ES-I3 (cell line): ENCODE measurements around the gene PTPMT1.
"Not testable (repeated sequence)": the region's sequence is repeated elsewhere in the genome, so short reads cannot be mapped to it uniquely, and the experiment has no call there.

Experiments used
- H3K36me3 ChIP-seq: 2 replicates; pipeline ENCODE4 v1.6.1; 2013; ENCODE audit warnings: mild to moderate bottlenecking, low read length, control low read depth, moderate library complexity; ENCODE audit not compliant: insufficient read depth
- H3K4me1 ChIP-seq: 2 replicates; pipeline ENCODE4 v1.6.1; 2013; ENCODE audit warnings: mild to moderate bottlenecking, control low read depth, low read length; ENCODE audit not compliant: insufficient read depth
- H3K9ac ChIP-seq: 2 replicates; pipeline ENCODE4 v1.6.1; 2013; ENCODE audit warnings: low read depth, mild to moderate bottlenecking, low read length, moderate library complexity
- H3K9me3 ChIP-seq: 2 replicates; pipeline ENCODE4 v1.6.1; 2013; ENCODE audit warnings: mild to moderate bottlenecking, low read length, moderate library complexity; ENCODE audit not compliant: control insufficient read depth, insufficient read depth

PTPMT1 gene

DNA sequence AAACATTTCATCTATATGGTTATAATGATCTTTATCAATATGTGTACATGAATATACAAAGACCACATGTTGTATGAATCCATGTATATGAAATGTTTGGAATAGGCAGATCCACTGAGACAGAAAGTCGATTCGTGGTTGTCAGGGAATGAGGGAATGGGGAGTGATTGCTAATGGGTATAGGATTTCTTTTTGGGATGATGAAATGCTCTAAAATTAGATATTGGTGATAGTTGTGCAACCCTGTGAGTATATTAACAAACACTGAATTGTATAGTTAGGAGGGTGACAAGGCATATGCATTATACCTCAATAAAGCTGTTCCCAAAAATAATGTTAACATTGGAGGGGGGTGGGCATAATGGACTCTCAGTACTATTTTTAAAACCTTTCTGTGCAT, 5.0 kb upstream of the PTPMT1 start:
- Histone ChIP-seq H3K9ac (no peak overlapping the region), H3K36me3 (no peaks in the 10 kb centered on the region), H3K4me1 (no peaks in the 10 kb centered on the region), H3K9me3 (no peaks in the 10 kb centered on the region)

DNA sequence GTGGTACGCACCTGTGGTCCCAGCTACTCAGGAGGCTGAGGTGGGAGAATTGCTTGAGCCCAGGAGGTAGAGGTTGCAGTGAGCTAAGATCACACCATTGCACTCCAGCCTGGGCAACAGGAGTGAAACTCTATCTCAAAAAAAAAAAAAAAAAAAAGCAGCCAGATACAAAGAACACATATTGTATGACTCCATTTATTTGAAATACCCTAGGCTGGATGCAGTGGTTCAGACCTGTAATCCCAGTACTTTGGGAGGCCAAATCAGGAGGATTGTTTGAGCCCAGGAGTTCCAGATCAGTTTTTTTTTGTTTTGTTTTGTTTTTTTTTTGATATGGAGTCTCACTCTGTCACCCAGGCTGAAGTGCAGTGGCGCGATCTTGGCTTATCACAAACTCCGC, 3.0 kb upstream of the PTPMT1 start:
- H3K4me1 ChIP-seq, H3K9ac ChIP-seq, H3K36me3 ChIP-seq, H3K9me3 ChIP-seq: not testable (repeated sequence)

DNA sequence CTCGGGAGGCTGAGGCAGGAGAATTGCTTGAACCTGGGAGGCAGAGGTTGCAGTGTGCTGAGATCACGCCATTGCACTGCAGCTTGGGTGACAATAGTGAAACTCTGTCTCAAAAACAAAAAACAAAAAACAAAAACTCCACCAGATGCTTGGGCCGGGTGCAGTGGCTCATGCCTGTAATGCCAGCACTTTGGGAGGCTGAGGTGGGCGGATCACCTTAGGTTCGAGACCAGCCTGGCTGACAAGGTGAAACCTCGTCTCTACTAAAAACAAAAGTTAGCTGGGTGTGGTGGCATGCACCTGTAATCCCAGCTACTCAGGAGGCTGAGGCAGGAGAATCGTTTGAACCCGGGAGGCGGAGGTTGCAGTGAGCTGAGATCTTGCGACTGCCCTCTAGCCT, 1.0 kb upstream of the PTPMT1 start:
- not testable (repeated sequence) for H3K9me3 ChIP-seq, H3K4me1 ChIP-seq, H3K36me3 ChIP-seq
- H3K9ac ChIP-seq: peak overlapping the region; percentile 72; the same call in 1 of the 2 replicates

DNA sequence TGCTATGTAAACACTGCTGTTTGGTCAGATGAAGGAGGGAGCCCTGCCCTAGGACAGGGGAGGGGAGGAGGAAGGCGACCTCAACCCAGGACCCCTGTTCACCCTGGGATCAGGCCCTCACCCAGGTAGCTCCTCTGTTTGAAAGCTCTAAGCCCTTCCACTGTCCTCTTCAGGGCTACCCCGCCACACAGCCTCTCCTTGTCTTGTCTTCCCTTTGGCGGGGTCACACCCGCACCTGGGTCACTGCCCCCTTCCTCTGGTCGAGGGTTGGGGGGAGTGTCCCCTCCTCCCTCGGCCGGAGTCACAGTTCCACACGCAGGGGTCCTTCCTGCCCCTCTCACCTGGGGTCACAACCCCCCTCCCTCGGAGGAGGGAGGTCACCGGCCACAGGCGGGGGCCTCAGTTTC, 463 bp upstream of the PTPMT1 start:
- peaks cover 6% of the 10 kb centered on the region; the same call in 1 of the 2 replicates for H3K36me3 ChIP-seq
- no peaks in the 10 kb centered on the region; the same call in 1 of the 2 replicates for H3K9me3 ChIP-seq
- no peaks in the 10 kb centered on the region for H3K4me1 ChIP-seq
- peak overlapping the region; percentile 72 for H3K9ac ChIP-seq

DNA sequence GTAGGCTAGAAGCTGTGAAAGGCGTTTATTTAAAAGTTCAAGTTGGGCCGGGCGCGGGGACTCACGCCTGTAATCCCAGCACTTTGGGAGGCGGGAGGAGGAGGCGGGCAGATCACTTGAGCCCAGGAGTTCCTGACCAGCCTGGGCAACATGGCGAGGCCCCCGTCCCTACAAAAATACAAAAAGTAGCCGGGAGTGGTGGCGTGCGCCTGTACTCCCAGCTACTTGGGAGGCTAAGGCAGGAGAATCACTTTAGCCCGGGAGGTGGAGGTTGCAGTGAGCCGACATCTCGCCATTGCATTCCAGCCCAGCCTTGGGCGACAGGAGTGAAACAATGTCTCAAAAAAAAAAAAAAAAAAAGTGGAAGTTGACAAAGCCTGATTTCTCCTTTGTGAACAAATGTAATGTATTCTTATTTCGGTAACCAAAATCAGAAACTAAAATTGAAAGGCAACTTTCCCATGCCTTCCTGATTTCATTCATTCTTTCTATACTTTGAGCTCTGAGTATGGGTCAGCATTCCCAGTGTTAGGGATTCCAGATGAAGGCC, 825 bp downstream of the PTPMT1 start:
- Histone ChIP-seq H3K9me3 (no peaks in the 10 kb centered on the region; the same call in 1 of the 2 replicates), H3K4me1 (no peaks in the 10 kb centered on the region), H3K9ac (peak overlapping the region; percentile 72), H3K36me3 (peaks cover 6% of the 10 kb centered on the region; the same call in 1 of the 2 replicates)

DNA sequence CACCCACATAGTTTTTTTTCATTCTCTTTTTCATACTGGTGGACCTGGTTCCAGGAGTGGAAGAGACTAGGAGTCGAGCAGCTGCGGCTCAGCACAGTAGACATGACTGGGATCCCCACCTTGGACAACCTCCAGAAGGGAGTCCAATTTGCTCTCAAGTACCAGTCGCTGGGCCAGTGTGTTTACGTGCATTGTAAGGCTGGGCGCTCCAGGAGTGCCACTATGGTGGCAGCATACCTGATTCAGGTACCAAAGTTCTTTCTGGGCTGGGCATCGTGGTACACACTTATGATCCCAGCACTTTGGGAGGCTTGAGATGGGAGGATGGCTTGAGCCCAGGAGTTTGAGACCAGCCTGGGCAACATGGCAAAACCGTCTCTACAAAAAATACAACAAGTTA, 4.2 kb downstream of the PTPMT1 start:
- H3K36me3 ChIP-seq: peaks cover 24% of the 10 kb centered on the region
- no peak overlapping the region for H3K9ac ChIP-seq
- no peaks in the 10 kb centered on the region for H3K4me1 ChIP-seq
- no peaks in the 10 kb centered on the region; the same call in 1 of the 2 replicates for H3K9me3 ChIP-seq

DNA sequence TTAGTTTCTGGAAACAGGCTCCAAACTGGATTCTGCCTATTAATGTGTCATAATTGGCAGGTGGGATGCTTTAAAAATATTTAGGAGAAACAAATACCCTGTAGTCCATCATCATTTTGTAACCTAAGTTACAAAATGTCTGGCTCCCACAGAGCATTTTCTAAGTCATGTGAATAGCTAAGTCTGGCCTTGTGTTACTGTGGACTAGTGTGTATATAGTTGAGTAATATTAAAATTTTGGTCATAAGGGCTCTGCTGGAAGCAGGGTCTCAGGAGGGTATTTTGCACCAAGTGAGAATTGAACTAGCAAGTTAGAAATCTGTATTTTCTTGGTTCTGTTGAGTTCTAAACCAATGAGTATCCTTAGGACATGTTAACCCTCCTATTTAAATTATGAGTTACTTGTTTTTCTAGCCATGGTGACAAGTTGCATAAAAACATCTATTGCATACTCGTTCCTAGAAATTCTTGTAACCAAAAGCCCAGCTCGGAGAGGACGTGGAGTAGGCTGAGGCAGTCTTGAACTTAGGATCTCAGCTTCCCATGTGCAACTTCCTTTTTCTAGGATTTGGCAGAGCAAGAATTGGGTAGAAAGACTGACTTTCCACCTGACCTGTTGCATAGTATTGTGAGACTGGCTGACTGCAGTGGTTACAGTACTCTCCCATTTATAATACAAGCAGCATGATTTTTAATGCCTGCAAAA, 5.4 kb downstream of the PTPMT1 start:
- Histone ChIP-seq H3K36me3 (peaks cover 24% of the 10 kb centered on the region), H3K9ac (no peak overlapping the region), H3K4me1 (no peaks in the 10 kb centered on the region), H3K9me3 (no peaks in the 10 kb centered on the region; the same call in 1 of the 2 replicates)

DNA sequence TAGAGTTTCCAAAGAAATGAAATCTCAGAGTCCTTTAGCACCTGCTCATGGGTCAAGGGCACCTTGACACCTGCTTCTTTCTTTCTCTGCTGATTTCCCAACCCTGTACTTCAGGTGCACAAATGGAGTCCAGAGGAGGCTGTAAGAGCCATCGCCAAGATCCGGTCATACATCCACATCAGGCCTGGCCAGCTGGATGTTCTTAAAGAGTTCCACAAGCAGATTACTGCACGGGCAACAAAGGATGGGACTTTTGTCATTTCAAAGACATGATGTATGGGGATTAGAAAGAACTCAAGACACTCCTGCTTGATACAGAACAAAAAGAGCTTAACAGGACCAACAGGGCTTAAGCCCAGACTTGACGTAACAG, 5.9 kb downstream of the PTPMT1 start:
- Histone ChIP-seq H3K9ac (no peak overlapping the region), H3K36me3 (peaks cover 24% of the 10 kb centered on the region), H3K9me3 (no peaks in the 10 kb centered on the region; the same call in 1 of the 2 replicates), H3K4me1 (no peaks in the 10 kb centered on the region)

DNA sequence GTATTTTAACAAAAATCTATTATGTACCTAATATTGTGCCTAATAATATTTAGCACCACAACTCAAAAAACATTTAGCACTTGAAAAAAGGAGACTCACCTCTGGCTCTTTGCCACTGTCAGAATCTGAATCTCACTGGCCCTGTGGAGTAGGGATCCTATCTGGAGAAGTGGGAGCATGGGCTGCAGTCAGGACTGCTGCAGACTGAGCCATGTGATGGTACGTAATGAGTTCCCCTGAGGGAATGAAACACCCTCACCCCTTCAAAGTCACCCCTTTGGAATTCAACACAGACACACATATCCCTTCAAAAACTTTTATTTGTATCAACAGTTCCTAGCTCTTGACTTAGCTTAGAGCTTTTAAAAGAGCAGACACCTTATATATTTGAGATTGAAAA, 6.5 kb downstream of the PTPMT1 start:
- Histone ChIP-seq H3K9ac (no peak overlapping the region), H3K4me1 (no peaks in the 10 kb centered on the region), H3K36me3 (peaks cover 24% of the 10 kb centered on the region), H3K9me3 (no peaks in the 10 kb centered on the region)

DNA sequence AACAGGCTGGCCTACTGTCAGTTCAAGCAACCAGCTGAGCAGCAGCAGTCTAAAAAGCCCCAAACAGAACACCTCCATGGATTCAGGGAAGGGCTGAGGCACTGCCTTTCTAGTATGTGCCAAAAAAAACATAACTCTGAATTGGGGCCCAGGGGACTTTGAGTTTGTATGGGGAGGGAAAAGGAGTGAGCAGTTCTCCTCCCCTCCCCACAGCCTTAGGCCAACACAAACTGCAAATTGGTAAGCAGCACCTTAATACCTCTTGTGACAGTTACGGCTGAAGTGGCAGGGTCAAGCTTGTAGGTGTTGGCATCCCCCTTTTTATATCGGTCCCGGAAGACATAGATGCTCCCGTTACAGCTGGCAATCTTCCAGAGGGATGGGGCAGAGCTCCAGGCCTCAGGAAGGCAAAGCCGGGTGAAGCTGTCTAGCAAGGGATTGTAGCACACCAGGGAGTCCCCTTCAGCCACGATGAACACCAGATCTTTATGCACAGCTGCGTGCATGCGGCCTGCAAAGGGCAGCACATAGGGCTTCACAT, 7.4 kb downstream of the PTPMT1 start:
- Histone ChIP-seq H3K9me3 (no peaks in the 10 kb centered on the region), H3K4me1 (no peaks in the 10 kb centered on the region), H3K36me3 (peaks cover 24% of the 10 kb centered on the region), H3K9ac (no peak overlapping the region)

DNA sequence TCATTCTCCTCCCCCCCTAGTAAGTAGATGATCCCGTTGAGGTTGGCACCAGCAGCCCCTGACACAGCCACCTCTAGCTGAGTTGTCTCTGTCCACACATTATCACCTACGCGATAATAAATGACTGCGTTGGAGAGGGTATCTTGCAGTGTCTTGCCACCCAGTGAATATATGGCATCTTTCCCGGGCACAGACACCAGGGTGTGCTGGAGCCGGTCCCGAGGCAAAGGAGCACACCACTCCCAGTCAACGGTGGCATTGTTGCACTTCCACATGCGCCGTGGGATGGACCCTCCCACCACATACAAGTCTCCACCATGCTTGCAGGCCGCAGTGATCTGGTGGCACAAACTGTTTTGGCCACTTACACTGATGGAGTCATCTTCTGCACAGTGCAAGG, 7.9 kb downstream of the PTPMT1 start:
- Histone ChIP-seq H3K9ac (no peak overlapping the region), H3K4me1 (no peaks in the 10 kb centered on the region), H3K9me3 (no peaks in the 10 kb centered on the region), H3K36me3 (peaks cover 24% of the 10 kb centered on the region)

DNA sequence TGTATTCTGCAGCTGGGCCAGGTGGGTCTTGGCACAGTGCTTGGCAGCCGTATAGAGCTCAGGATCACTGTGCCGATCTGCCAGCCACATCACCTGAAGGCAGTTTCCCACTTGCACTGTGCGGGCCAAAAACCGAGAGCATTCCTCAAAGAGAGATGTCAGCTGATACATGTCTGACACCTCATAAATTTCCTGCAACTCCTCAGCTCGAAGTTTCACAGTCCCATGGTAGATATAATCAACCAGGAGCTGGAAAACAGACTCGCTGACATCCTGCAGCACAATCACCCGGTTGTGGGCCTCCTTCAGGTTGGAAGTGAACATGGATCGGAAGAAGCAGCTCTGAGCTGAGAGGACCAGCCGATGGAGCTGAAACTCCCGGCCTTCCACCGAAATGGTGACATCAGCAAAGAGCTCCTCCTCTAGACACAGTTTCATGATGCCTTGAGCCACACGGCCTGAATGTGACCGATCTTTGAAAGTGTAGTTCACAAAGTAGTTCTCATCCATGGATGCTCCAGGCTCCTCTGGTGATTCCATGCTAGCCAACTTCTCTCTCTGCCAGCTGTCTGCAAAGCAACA, 12.2 kb downstream of the PTPMT1 start:
- no peaks in the 10 kb centered on the region; the same call in 1 of the 2 replicates for H3K4me1 ChIP-seq
- no peak overlapping the region for H3K9ac ChIP-seq
- no peaks in the 10 kb centered on the region for H3K9me3 ChIP-seq
- peaks cover 17% of the 10 kb centered on the region for H3K36me3 ChIP-seq

DNA sequence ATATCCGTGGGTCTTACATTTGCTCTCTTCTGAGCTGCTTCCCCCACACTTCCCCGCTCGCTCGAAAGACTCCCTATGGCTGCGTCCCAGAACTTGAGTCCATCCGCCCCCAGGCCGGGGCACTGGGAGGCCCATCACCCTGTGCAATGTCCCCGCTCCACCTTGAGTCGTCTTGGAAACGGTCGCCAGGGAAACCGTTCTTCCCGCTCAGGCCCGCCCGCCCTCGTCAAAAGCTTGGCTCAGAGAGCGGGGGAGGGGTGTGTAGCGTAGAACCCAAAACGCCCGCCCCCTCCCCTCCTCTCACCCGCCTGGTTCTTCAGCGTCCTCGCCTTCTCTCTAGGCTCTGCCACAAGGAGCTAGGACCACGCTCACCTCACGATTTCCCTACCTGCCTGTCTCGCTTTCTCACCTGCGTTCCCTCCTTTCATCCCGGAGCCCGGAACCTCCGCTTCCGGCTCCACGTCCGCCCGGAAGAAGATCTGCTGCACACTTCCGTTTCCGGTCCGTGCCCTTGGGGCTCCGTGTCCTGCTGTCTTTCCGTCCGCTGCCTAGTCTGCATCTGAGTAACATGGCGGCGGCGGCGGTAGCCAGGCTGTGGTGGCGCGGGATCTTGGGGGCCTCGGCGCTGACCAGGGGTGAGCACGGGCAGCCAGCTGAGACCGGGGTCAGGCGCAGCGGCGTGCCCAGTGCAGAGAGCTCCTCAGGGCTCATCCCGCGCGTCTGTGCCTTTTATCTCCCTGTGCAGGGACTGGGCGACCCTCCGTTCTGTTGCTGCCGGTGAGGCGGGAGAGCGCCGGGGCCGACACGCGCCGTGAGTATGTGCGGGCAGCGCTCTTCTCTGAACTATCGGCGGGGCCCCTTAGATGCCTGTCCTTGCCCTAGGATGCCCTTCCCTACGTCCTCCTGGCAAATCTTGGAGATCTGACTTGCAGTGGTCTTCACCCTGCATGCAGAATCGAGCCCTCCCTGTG, 13.4 kb downstream of the PTPMT1 start, which contains the start of the genes KBTBD4 and NDUFS3:
Gene KBTBD4 (minus strand): TSS at position 447 of the 971 bp plus-strand sequence. CDS start 19 bp downstream, at position 428.
Gene NDUFS3 (plus strand): TSS at position 551 of the 971 bp plus-strand sequence. CDS start 18 bp downstream, at position 569.
- Histone ChIP-seq H3K9me3 (no peaks in the 10 kb centered on the region), H3K36me3 (peaks cover 12% of the 10 kb centered on the region), H3K4me1 (no peaks in the 10 kb centered on the region; the same call in 1 of the 2 replicates), H3K9ac (peak within 1 kb of the TSS; percentile 75)

DNA sequence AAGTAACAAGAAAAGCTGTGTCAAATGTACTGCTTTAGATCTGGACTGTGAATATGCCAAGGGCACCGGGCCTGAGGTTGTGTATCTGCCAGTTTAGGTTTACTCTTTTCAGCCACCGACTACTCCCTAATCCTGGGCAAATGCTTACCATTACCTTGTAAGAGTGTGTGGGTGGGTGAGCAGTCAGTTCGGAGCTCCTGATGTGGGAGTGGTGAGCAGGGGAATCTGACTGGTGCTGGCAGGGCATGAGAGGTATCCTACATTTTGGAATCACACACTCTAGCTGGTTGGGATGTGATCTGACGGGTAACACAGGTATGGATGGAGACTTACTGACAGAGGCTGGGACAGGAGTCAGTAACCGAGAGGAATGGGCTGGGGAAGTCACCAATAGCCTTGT, 18.4 kb downstream of the PTPMT1 start:
- no peaks in the 10 kb centered on the region for H3K9me3 ChIP-seq
- H3K9ac ChIP-seq: no peak overlapping the region
- no peaks in the 10 kb centered on the region; the same call in 1 of the 2 replicates for H3K4me1 ChIP-seq
- peaks cover 11% of the 10 kb centered on the region for H3K36me3 ChIP-seq
